Measurements from ENCODE around the gene PADI4.

The PADI4 gene

DNA sequence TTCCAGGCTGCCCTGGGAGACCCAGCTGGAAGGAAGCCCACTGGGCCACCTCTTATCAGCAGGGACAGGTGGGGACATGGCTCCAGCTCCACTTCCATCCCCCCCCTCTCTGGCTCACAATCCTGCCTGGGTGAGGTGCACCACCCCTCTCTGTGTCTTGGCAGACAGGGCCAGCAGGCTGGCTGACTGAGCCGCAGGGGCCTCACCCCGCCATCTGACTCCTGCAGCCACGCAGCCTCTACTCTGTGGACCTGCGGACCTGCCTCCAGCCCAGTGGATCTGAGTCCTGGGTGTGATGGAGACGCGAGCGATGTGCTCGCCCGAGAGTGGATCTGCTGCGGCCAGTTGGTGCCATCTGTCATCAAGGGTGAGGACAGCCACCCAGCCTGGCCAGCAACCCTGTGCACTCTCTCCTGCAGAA is 101.4 kb downstream of the PADI4 start:
- Histone ChIP-seq H3K9me3 (ENCODE audit: control insufficient read depth, low read length) (no peaks in the 10 kb centered on the region), H3K36me3 (ENCODE audit: control insufficient read depth, insufficient read depth, low read length) (no peaks in the 10 kb centered on the region), H3K9ac (no peak overlapping the region), H2AFZ (no peak overlapping the region), H3K4me2 (ENCODE audit: low read length) (no peak overlapping the region), H3K27ac (no peak overlapping the region), H3K4me1 (no peaks in the 10 kb centered on the region), H3K27me3 (ENCODE audit: control insufficient read depth, insufficient read depth, low read length) (no peaks in the 10 kb centered on the region), H3K79me2 (no peaks in the 10 kb centered on the region), H3K4me3 (ENCODE audit: low read depth, low read length) (no peak overlapping the region)
- TF ChIP-seq, protein P1, sequence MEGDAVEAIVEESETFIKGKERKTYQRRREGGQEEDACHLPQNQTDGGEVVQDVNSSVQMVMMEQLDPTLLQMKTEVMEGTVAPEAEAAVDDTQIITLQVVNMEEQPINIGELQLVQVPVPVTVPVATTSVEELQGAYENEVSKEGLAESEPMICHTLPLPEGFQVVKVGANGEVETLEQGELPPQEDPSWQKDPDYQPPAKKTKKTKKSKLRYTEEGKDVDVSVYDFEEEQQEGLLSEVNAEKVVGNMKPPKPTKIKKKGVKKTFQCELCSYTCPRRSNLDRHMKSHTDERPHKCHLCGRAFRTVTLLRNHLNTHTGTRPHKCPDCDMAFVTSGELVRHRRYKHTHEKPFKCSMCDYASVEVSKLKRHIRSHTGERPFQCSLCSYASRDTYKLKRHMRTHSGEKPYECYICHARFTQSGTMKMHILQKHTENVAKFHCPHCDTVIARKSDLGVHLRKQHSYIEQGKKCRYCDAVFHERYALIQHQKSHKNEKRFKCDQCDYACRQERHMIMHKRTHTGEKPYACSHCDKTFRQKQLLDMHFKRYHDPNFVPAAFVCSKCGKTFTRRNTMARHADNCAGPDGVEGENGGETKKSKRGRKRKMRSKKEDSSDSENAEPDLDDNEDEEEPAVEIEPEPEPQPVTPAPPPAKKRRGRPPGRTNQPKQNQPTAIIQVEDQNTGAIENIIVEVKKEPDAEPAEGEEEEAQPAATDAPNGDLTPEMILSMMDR (IDR thresholded peaks at IDR 0.05) = no peak

DNA sequence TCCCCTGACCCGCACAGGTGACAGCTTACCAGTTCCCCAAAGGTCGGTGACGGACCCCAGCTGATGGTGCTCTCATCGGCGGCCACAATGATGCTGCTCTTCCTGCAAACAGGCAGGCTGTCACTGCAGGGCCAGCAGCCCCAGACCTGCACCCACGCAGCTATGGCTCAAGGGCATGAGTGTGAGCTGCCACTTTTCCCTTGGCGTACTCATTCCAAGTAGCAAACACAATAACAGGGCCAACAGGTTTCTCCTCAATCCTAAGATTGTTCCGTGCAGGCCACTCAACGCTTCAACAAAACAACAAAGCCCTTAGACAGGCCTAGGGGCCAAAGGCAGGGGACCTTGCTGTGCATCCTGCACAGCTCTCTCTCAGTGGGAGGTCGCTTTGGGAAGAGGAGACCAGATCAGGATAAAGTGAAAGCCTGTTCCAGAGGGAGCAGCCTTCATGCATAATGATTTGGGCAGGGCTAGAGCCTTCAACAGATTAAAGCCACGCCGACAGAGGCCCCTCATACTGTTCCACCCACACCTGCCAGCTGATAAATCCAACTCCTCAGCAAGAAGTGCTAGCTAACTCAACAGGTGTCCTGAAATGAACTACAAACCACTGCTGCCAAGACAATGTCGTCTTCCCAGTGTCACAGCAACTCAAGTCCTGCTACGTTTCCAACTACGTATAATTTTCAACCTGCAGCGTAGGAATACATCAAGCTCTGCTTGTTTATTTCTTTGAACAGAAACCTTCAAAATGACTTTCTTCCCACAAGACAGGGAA is 104.3 kb downstream of the PADI4 start:
- Histone ChIP-seq H3K4me1 (no peaks in the 10 kb centered on the region), H2AFZ (no peak overlapping the region), H3K9ac (no peak overlapping the region), H3K4me3 (ENCODE audit: low read depth, low read length) (no peak overlapping the region), H3K36me3 (ENCODE audit: control insufficient read depth, insufficient read depth, low read length) (no peaks in the 10 kb centered on the region), H3K79me2 (peaks cover 2% of the 10 kb centered on the region), H3K9me3 (ENCODE audit: control insufficient read depth, low read length) (no peaks in the 10 kb centered on the region), H3K27ac (no peak overlapping the region), H3K4me2 (ENCODE audit: low read length) (no peak overlapping the region), H3K27me3 (ENCODE audit: control insufficient read depth, insufficient read depth, low read length) (no peaks in the 10 kb centered on the region)
- TF ChIP-seq, protein P1 (IDR thresholded peaks at IDR 0.05) = no peak

All from parathyroid adenoma (tissue), 2 donors.